PC-9 (cell line): Measurements from ENCODE around the gene NCS1. TPM values are rescaled to one million over a fixed set of nuclear protein-coding genes. Genes with fewer than 3 reads are reported as not detected.

Source experiments
- BruUV-seq: library from RNA; stranded (reverse); fragments of 400-500 nt; replicated peaks from 2 replicates; lab custom pipeline; 2021; lab: Mats Ljungman, UMichigan
- CTCF ChIA-PET: fragments of 300-600 bp; sonication (Branson Sonifier 250); formaldehyde crosslinking; loops from one replicate; lab custom pipeline; 2022; ENCODE audit warnings: antibody characterized with exemption; lab: Charles Lee
- POLR2A ChIA-PET: fragments of 300-600 bp; sonication (Branson Sonifier 250); formaldehyde crosslinking; loops from one replicate; lab custom pipeline; 2022; ENCODE audit warnings: antibody characterized with exemption; ENCODE audit not compliant: unreplicated experiment; lab: Charles Lee
- DNase-seq, 2 experiments: peaks; one replicate each; pipeline versions ENCODE4 v3.0.0 to v3.0.0-alpha.2; 2015 to 2022; ENCODE audit warnings: mixed read lengths in 1 of 2
- H2AFZ ChIP-seq: fragments of 200-600 bp; sonication (generic); 2 replicates; pipeline ENCODE4 v1.8.1; 2017; ENCODE audit warnings: antibody characterized with exemption
- H3F3A ChIP-seq: fragments of 200-600 bp; sonication (generic); 2 replicates; pipeline ENCODE4 v1.8.1; 2017; ENCODE audit warnings: antibody characterized with exemption, mild to moderate bottlenecking, low read depth; ENCODE audit not compliant: insufficient read depth
- H3K27ac ChIP-seq: fragments of 200-600 bp; sonication (generic); 2 replicates; pipeline ENCODE4 v1.6.1; 2016; ENCODE audit warnings: mixed run types
- H3K27me3 ChIP-seq: fragments of 200-600 bp; sonication (generic); 2 replicates; pipeline ENCODE4 v1.6.1; 2016; ENCODE audit warnings: low read depth, mixed run types; ENCODE audit not compliant: insufficient read depth
- H3K36me3 ChIP-seq: fragments of 200-600 bp; sonication (generic); 2 replicates; pipeline ENCODE4 v1.6.1; 2016; ENCODE audit warnings: low read depth, mixed run types
- H3K4me1 ChIP-seq: fragments of 200-600 bp; sonication (generic); replicated peaks from 2 replicates; pipeline ENCODE4 v1.6.1; 2016; ENCODE audit warnings: mixed run types; ENCODE audit not compliant: insufficient read depth
- H3K4me2 ChIP-seq: fragments of 200-600 bp; sonication (generic); 2 replicates; pipeline ENCODE4 v1.6.1; 2017; ENCODE audit warnings: mixed run types
- H3K4me3 ChIP-seq: fragments of 200-600 bp; sonication (generic); 2 replicates; pipeline ENCODE4 v1.6.1; 2016; ENCODE audit warnings: mixed run types
- H3K79me2 ChIP-seq: fragments of 200-600 bp; sonication (generic); 2 replicates; pipeline ENCODE4 v1.6.1; 2017; ENCODE audit warnings: low read depth, mixed run types
- H3K9me2 ChIP-seq: fragments of 200-600 bp; sonication (generic); 2 replicates; pipeline ENCODE4 v1.8.1; 2017; ENCODE audit warnings: mild to moderate bottlenecking; ENCODE audit not compliant: insufficient read depth
- H3K9me3 ChIP-seq: fragments of 200-600 bp; sonication (generic); 2 replicates; pipeline ENCODE4 v1.8.1; 2016; ENCODE audit warnings: low read depth; ENCODE audit not compliant: insufficient read depth
- H4K20me1 ChIP-seq: fragments of 200-600 bp; sonication (generic); 2 replicates; pipeline ENCODE4 v1.8.1; 2017; ENCODE audit not compliant: insufficient read depth
- CTCF ChIP-seq: fragments of 200-600 bp; sonication (generic); conservative IDR thresholded peaks from 2 replicates; pipeline ENCODE4 v1.6.1; 2017; ENCODE audit warnings: mixed run types, antibody characterized with exemption, mild to moderate bottlenecking, moderate library complexity
- EZH2 ChIP-seq: fragments of 200-600 bp; sonication (generic); IDR thresholded peaks from 2 replicates; pipeline ENCODE4 v1.8.0; 2017; ENCODE audit warnings: antibody characterized with exemption, low read depth
- intact Hi-C: fragments of 100-400 bp; cut with micrococcal nuclease; formaldehyde crosslinking; loops from one replicate; pipeline ENCODE4 v1.10.0; 2022; ENCODE audit not compliant: unreplicated experiment
- total RNA-seq: library from RNA; stranded (reverse); gene quantifications from 2 replicates; pipeline ENCODE4 v1.2.3, GENCODE V29; 2021

NCS1 gene
- total RNA-seq, 1 experiment from 2014 or later, result 59.2 TPM

DNA sequence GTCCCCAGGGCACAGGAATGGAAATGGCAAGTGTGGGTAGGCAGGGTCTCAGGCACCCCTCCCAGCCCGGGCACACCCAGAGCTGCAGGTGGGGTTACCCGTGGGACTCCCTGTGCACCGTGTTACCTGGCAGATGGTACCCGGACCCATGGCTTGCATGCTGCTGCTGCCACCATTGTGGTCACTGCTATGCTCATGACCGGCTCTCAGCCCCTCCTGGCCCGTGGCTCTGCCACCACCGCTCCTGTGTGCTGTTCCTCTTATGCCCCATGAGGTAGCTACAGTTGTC is 71.6 kb downstream of the NCS1 start:
- H3K9me3 ChIP-seq, result no peaks in the 10 kb centered on the region
- no peak overlapping the region for H2AFZ ChIP-seq
- BruUV-seq, result no TSS peak
- no peaks in the 10 kb centered on the region for H3K4me1 ChIP-seq
- intact Hi-C loops, result loop anchor here (5.0 kb wide), 1 partner anchor 203 kb away; no protein-coding TSS in a partner anchor
- no peak for TF ChIP-seq EZH2
- no peak for TF ChIP-seq CTCF
- CTCF ChIA-PET, result no interaction called here
- H3K79me2 ChIP-seq, result no peaks in the 10 kb centered on the region
- H3K4me3 ChIP-seq, result no peak overlapping the region
- H3K36me3 ChIP-seq, result no peaks in the 10 kb centered on the region
- no peak overlapping the region for H3K27ac ChIP-seq
- POLR2A ChIA-PET, result no interaction called here
- H3F3A ChIP-seq, result 0 out of 2 replicates have a peak, but pooled peaks cover 5% of the 10 kb centered on the region
- no peaks in the 10 kb centered on the region for H3K9me2 ChIP-seq
- H3K27me3 ChIP-seq, result no peaks in the 10 kb centered on the region
- DNase-seq, result no peak
- H4K20me1 ChIP-seq, result no peaks in the 10 kb centered on the region
- H3K4me2 ChIP-seq, result no peak overlapping the region

DNA sequence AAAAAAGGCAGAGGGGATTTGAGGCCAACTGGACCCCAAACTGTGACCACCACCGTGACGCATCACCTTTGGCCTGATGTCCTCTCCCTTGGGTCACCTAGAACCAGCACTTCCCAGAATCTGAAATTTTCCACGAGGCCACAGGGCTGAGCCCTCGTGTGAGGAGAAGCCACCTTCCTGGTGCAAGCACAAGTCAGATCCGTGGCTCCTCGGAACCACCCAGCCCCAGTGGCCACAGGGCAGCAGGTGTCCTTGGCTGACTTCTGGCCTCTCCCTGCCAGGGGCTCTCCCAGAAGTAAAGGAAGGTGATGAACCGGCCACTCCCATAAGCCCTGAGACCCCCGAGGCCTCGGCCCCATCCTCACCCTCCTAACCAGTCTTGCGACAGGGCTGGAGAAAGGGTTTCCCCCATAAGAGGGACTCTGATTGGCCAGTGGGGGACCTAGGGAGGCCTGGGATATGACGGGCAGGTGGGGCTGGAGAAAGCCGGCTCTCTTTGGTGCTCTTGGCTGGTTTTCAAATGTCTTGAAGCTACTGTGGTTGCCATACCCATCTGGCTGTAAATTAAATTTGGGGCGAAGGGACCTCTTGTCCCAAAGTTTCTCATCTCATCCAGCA is 72.5 kb downstream of the NCS1 start:
- Histone ChIP-seq H3K4me3 (no peak overlapping the region), H3K36me3 (no peaks in the 10 kb centered on the region), H3K9me3 (no peaks in the 10 kb centered on the region), H3K79me2 (no peaks in the 10 kb centered on the region), H3K4me2 (no peak overlapping the region), H3K4me1 (no peaks in the 10 kb centered on the region), H3F3A (no peaks in the 10 kb centered on the region), H3K9me2 (no peaks in the 10 kb centered on the region), H3K27ac (no peak overlapping the region), H2AFZ (no peak overlapping the region), H3K27me3 (no peaks in the 10 kb centered on the region), H4K20me1 (no peaks in the 10 kb centered on the region)
- intact Hi-C loops, result loop anchor here (5.0 kb wide), 1 partner anchor 203 kb away; no protein-coding TSS in a partner anchor
- POLR2A ChIA-PET, result interaction anchor here (0.7 kb wide), 1 partner anchor 433 kb away, joined by 3 read pairs; no protein-coding TSS in a partner anchor
- CTCF ChIA-PET, result no interaction called here
- no peak for DNase-seq
- TF ChIP-seq CTCF (no peak), EZH2 (no peak)
- BruUV-seq, result no TSS peak

DNA sequence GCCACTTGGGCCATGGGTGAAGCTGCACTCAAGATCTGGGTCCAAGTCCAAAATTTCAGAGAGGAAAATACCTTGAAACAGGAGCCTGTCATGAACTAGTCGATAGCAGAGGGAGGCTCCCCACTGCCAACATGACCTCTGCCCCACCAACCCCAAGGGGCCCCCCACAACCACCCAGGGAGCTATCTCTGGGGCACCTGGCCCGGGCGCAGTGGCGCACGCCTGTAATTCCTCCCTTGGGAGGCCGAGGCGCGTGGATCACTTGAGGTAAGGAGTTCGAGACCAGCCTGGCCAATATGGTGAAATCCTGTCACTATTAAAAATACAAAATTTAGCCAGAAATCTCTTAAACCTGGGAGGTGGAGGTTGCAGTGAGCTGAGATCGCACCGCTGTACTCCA is 73.3 kb downstream of the NCS1 start:
- BruUV-seq, result no TSS peak
- H3K9me2 ChIP-seq, result no peaks in the 10 kb centered on the region
- H3K4me1 ChIP-seq, result no peaks in the 10 kb centered on the region
- POLR2A ChIA-PET, result interaction anchor here (0.7 kb wide), 1 partner anchor 433 kb away, joined by 3 read pairs; no protein-coding TSS in a partner anchor
- H3K27me3 ChIP-seq, result no peaks in the 10 kb centered on the region
- no peak overlapping the region for H3K4me2 ChIP-seq
- no peaks in the 10 kb centered on the region for H3F3A ChIP-seq
- H3K36me3 ChIP-seq, result no peaks in the 10 kb centered on the region
- no peak for DNase-seq
- TF ChIP-seq CTCF, result no peak
- no peak for TF ChIP-seq EZH2
- H3K4me3 ChIP-seq, result no peak overlapping the region
- intact Hi-C loops, result no loop called here
- no peaks in the 10 kb centered on the region for H3K9me3 ChIP-seq
- H3K79me2 ChIP-seq, result no peaks in the 10 kb centered on the region
- no peaks in the 10 kb centered on the region for H4K20me1 ChIP-seq
- no peak overlapping the region for H3K27ac ChIP-seq
- CTCF ChIA-PET, result interaction anchor here (0.7 kb wide), 2 partner anchors 83 to 437 kb away, joined by 3 to 6 read pairs; no protein-coding TSS in a partner anchor
- no peak overlapping the region for H2AFZ ChIP-seq
